ENCODE results near the gene TLR8.
"Not testable (repeated sequence)": the region's sequence is repeated elsewhere in the genome, so short reads cannot be mapped to it uniquely, and the experiment has no call there.

TLR8 gene

DNA sequence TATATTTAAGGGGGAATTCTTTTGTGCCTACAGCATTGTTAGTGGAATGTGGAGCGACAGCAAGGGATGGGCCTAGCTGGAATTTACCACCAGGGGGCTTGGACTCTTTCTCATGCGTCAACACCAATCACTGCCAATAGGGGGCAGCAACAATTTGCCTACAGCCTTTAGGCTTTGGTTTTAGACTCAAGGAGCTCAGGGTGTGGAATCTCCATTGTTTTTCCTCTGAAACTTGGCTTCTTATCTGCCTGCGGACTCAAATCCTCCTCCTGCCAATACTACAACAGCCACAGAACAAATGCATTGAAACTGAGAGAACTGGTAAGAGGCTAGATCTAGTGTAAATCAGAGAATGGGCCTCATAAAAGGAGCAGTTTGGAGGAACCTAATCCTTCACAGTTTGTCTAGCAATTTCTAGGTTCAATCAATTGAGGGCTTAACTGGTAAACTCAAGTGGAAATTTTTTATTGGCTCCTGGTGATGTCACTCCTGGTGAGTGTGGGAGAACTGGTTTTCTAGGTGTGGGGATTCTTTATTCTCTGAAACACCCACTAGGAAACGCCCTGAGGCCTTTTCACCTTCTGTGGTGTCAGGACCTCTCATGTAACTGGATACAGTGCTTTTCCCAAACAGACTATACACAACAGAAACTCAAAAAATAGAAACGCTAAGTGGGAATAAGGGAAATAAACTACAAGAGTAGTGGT is 40.6 kb downstream of the TLR8 start:
- DNase-seq (ENCODE audit: low spot score) = peak; percentile 70

DNA sequence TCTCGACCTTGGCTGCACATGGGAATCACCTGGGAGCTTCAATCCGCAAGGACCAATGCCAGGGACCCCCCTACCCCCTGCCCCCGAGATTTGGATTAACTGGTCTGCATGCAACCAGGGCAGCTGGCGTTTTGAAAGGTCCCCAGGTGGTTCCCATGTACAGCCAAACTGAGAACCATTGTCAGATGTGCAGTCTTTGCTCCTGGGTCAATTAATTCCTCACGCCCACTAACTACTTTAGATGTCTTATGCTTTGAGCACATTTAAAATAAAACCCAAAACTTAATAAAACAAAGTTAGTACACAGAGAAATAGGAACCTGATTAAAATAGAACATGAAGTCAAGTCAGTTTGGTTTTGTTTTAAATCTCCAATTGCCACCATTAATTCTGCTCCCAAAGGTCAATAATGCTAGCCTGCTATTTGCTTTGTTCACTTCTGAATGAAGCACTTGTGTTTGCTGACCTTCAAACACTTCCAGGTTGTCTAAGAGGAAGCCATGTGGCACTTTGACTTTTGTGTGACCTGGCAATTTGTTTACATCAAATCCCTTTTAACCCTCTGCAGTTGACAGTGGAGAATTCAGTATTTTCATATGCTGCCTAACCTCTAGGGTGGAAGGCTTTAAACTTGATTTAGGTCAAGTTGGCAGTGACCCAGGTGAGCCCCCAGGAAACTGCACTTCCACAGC is 41.3 kb downstream of the TLR8 start:
- DNase-seq (ENCODE audit: low spot score) = no peak

DNA sequence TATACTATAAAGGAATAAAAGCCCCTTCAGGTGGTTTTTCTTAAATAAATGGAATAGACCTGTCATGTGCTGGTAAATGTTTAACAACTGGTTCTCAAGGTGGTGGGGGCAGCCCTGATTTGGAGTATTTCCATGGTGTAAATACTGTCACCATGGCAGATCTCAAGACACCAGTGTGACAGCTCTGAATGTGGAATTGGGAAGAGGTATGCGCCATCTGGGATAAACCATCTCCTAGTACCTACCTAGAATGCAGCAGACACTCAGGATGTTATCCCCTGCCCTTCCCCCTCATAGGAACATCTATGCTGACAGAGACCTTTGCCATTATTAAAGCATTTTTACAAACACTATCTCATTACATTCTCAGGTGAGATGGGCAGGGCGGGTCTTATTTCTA is 42.1 kb downstream of the TLR8 start:
- DNase-seq (ENCODE audit: low spot score) = no peak

DNA sequence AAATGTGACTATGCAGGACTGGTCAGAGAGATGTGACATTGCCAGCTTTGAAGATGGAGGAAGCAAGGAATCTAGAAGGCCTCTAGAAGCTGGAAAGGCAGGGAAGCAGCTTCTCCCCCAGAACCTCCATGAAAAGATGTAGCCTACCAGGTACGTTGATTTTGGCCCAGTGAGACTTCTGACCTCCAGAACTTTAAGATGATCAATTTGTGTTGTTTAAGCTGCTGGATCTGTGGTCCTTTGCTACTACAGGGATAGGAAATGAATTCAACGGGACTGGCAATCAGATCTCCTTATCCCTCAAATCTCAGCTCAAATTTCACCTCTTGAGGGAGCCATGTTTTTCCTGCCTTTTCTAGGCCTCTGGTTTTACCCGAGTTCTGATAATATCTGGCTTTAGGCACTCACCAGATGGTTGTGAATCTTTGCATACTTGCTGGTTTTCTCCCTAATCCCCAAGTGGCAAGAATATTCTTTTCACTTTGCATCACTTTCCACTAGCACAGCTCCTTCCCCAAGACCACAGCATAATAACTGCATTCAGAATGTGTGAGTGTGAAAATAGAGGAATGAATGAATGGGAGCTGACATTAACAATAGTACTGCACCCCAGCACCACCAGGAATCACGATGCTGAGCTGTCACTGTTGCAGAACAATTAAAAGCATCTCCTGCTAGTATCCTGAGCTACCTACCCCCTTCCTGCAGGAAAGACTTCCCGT is 42.9 kb downstream of the TLR8 start:
- no peak for DNase-seq (ENCODE audit: low spot score)

DNA sequence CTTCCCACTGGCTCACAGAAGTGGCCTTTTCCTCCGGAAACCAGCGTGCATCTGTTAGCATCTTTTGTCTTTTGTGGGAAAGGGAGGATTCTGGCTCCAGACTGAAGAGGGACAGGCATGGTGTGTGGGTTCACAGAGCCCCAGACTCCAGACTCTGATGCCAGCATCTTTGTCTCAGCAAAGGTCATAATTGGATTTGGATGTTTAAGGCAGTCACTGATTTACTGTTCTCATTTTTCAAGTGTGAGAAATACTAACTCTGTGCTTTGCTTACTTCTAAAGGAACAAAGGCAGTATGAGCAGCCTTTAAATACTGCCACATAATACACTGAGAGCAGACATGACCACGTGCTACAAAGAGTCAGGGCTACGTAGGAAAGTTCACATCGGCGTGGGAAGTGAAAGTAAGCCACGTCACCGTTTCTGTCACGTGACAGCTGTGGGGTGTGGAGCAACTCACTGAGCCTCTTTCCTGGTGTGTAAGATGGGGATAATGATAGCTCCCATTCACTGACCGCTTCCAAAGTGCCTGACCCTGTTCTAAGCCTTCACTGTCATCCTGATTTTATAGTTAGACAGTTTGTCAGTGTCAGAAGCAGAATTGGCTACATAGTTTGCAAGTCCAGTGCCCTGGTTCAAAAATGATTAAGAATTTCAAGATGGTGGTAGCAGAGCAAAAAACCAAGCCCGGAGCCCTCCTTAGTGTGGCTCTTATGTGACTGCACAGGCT is 43.7 kb downstream of the TLR8 start:
- DNase-seq (ENCODE audit: low spot score) = no peak

DNA sequence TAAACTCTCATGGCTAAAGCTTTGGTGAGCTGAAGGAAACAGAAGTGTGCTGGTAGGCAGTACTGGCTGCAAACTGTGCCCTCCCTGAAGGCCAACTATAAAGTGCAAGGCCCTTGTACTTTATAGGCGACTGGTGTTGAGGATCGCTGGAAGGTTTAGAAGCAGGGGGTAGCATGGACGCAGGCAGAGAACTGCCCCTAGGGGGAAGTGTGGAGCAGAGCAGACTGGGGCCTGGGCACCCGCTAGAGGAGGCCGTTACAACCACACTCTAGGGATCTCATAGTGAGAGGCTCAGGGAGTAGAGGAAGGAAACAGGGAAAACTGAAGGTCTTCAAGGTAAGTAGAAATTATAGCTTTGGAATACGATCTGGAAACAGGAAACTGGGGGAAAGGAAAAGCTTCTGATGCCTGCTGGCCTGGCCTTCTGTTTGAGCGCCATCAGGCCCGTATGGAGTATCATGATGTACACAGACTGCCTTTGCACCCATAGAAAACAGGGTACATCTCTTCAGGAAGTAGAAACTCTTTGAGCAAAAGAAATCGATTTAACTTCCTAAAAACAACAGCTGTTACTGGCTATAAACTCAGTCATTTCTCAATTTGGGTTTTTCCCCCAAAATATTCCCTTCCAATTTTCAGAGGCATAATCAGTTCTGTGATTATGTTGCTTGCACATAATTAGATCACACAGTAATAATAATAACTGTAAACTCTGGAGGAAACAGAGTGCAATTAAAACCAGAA is 44.6 kb downstream of the TLR8 start:
- peak; percentile 36 for DNase-seq (ENCODE audit: low spot score)

DNA sequence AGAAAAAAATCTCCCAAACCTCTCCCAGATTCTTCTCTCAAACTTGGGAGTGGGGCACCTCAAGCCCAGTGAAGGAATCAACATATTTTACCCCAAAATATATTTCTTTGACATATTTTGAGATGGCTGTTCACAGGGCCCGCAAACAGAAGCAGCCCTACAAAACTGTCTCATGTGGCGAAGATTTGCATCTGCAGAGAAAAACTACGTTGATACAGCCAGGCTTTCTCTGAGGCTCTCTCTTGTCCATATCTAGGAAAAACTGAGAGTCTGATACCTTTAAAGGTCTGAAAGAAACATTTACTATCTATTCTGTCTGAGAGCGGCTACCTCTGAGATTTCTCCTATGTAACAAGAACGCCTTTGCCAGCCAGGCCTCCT is 45.2 kb downstream of the TLR8 start:
- no peak for DNase-seq (ENCODE audit: low spot score)

DNA sequence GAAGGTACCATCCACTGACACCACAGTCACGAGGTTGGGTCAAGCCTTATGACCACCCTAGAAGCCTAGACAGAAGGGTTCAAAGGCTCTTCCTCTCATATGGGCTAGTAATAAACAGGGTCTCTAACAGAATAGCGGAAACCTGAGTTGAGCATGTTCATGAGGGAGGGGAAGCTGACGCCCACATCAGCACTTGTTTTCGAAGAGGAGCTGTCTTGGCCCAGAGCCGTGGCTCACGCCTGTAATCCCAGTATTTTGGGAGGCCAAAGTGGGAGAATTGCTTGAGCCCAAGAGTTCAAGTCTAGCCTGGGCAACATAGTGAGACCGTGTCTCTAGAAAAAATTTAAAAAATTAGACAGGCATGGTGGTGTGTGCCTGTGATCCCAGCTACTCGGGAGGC is 47.0 kb downstream of the TLR8 start:
- DNase-seq (ENCODE audit: low spot score) = no peak

DNA sequence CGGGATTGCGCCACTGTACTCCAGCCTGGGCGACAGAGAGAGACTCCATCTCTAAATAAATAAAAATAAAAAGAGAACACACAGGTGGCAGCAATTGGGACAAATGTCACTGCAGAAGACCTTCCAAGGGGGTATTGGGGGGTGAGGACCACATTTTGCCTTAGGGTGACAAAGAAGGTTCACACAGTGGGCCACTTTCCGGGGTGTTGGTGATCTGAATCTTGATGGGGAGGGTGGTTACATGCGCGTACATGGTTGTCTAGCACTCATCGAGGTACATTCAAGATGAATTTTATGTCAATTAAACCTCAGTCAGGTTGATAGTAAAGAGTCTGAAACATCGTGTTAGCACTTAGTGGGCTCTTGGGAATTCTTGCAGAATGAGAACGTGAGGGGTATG is 48.0 kb downstream of the TLR8 start:
- DNase-seq (ENCODE audit: low spot score) = no peak

DNA sequence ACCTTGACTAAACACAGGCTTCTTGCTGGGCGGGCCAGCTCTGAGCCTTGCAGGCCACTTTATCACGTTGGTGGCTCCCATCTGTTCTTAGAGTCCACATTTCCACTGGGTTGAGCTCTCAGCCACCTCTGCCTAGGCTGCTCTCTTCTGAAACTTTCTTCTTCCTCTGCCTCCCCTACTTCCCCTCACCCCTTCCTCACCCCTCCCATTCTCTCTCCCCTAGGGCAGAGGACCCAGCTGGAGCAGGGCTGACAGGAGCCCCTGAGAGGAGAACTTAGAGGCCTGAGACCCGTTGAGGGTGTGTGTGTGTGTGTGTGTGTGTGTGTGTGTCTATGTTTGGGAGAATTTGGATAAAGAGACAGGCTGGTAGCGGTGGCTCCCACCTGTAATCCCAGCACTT is 48.6 kb downstream of the TLR8 start:
- no peak for DNase-seq (ENCODE audit: low spot score)

DNA sequence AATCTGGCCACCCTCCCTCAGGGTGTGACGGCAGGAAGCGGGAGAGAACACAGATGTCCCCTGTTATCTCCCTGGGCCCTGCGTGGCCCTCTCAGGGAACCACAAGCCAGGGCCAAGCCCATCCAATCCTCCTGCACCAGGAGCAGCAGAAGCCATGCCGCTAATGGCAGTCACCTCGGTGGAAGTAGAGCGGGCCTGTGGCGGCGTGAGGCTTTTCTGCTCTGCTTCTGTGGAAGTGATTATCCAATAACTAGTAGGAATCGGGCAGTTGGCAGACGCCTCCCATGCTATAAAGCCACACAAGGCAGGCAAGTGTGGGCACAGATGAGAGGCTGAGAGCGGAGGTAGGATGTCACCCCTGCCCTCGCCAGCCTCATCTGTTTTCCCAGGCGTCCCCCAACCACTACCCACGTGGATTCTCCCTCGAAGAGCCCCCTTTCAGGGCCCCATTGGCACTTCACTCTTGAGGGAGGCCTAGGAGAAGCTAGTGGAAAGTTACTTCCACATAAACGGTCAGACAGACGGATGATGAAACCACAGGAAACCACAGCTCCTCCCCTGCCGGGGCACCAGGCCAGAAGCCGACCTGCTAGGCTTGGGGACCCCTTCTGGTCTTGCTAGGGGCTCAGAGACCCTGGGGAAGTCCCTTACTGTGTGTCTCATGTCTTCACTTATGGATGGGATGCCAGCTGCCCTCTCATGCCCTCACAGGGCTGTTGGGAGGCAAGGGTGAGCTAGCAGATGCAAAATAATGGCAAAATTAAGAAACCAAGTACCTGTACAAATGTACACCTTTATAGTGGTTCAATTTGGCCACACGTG is 49.7 kb downstream of the TLR8 start:
- DNase-seq (ENCODE audit: low spot score) = no peak

DNA sequence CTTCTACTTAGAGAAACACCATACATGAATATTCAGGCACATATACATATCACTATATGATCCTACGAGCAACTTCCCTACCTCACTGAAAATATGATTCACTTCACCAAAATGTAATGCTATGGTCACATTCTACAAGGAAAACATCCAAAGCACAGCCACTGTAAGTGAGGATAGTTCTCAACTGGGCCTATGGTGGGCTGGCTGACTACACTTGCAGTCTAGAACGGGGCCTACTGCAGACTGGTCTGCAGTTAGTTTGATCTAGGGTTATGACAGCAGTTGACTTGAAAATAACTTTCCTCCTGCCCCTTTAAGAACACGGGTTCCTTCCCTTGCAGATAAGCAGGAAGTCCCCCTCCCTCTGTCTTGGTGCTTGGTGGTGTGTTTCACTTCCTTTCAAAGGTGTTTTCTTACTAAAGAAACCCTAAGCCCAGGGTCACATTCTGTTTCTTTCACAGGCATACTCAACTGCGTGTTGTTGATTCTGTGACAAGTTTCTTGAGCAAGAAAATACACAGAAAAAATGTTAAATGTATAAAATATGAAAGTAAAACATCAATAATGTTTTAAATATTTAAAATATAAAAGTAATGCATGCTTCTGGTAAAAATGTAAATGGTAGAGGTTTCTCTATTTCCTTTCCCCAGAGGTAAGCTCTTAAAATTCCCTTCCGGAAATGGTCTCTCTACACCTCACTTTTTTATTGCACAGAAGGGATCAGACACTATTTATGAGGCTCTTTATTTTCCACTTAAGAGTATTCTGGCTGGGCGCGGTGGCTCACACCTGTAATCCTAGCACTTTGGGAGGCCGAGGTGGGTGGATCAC is 50.5 kb downstream of the TLR8 start:
- no peak for DNase-seq (ENCODE audit: low spot score)

DNA sequence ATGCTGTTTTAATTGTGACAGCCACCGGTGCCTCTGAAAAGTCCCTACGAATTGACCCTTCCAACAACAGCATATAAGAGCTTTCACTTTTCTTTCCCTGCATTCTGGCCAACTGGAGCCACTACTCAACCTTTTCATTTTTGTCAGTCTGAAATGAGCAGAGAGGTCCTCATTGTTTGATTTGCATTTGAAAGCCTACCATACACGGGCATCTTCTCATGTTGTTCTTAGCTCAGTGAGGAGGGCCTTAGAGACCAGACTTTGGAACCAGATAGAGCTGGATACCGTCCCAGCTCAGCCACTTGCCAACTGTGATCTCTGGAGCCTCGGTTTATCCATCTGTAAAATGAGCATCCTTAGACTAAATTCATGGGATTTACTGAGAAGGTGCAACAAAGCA is 51.6 kb downstream of the TLR8 start:
- DNase-seq (ENCODE audit: low spot score) = no peak

DNA sequence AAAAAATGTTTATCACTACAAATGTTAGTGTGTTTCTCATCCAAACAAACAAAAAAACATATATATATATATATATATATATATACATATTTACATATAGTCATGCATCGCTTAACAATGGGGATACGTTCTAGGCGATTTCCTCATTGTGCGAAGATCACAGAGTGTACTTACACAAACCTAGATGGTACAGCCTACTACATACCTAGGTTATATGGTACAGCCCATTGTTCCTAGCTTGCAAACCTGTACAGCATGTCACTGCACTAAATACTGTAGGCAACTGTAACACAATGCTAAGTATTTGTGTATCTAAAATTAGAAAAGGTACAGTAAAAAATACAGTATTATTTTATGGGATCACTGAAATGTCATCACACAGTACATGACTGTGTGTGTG is 52.0 kb downstream of the TLR8 start:
- no peak for DNase-seq (ENCODE audit: low spot score)

DNA sequence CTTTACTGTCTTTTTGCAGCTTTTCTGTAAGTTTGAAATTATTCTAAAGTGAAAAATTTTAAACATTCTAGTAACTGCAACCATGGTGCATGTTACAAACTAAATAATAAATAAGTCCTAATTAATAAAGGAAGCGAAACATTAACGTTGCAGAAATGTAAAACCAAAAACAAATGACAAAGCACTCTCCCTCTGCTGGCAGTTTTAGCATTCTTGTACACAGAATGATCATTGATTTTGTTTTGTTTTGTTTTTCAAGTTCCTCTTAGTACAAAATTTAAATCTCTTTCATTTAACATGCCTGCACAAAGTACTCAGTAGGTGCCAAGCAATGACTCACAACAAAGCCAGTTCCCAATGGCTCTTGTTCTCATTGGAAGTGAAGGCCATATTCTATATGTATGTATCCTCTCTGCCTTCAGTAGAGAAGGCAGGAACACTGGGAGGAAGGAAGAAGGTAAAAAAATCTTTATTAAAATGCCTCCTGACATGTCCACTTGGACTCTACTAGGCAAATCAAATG is 54.8 kb downstream of the TLR8 start:
- DNase-seq (ENCODE audit: low spot score) = no peak

DNA sequence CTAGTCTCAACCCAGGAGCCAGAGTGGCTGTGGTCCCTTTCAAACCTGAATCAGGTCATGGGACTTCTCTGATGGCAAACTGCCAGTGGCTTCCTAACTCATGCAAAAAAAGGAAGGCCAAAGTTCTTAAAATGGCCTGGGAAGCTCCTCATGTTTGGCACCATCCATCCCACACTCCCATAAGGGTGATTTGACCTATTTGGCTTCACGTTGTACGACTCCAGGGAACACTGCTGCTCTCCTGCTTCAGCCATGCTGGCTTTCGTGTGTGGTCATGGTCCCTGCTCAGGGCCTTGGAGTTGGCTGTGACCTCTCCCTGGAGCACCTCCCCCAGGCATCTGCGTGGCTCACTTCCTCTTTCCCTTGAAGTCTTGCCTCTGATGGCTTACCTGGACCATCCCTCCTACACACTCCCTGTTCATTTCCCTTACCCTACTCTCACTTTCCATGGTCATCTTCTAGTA is 55.7 kb downstream of the TLR8 start:
- DNase-seq (ENCODE audit: low spot score) = no peak

DNA sequence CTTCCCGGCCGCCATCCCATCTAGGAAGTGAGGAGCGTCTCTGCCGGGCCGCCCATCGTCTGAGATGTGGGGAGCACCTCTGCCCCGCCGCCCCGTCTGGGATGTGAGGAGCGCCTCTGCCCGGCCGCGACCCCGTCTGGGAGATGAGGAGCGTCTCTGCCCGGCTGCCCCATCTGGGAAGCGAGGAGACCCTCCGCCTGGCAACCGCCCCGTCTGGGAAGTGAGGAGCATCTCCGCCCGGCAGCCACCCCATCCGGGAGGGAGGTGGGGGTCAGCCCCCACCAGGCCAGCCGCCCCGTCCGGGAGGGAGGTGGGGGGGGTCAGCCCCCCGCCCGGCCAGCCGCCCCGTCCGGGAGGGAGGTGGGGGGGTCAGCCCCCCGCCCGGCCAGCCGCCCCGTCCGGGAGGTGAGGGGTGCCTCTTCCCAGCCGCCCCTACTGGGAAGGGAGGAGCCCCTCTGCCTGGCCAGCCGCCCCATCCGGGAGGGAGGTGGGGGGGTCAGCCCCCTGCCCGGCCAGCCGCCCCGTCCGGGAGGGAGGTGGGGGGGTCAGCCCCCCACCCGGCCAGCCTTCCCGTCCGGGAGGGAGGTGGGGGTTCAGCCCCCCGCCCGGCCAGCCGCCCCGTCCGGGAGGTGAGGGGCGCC is 56.9 kb downstream of the TLR8 start:
- not testable (repeated sequence) for DNase-seq (ENCODE audit: low spot score)

DNA sequence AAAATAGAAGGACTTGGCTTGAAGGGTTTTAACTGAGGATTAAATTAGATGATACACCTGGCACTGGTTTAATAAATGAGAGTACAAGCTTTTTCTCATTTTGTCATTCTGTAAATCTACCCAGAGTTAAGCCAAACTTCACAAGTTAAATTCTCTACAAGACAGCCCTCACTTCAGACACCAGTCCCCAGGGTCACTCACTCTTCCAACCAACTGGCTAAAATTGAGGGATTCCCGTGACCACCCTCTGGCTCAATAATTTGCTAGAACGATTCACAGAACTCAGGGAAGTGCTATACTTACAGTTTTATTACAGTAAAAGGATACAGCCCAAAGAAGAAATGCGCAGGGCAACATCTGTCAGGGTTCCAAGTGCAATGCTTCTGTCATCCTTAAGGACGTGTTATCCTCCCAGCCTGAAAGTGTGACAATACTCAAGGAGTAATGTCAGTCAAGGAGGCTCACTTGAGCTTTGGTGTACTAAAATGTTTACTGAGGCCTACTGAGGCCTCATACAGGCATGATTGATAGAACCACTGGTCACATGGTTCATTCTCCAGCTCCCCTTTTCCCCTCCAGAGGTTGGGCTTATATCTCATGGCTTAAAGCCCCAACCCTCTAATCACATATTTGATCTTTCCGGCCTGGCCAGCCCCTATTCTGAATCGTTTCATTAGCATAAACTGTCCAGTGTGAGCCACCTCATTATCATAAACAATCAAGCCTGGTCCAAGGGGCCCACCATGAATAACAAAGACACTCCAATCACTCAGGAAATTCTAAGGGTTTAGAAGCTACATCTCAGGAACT is 58.9 kb downstream of the TLR8 start:
- DNase-seq (ENCODE audit: low spot score) = no peak

Data from D341Med (cell line).